Measurements from ENCODE around the gene HKDC1. TPM values are rescaled to one million over a fixed set of nuclear protein-coding genes. Genes with fewer than 3 reads are reported as not detected.

The HKDC1 gene
- total RNA-seq, 1 experiment from 2014 or later, result 1.7 TPM

GRCh38 chr10:69279110-69279509 lies 59.0 kb downstream of the HKDC1 start:
- no peak overlapping the region for H3K27ac ChIP-seq (ENCODE audit: low read depth, low read length)
- H3K9me2 ChIP-seq (ENCODE audit: insufficient read depth), result no peaks in the 10 kb centered on the region
- H3K4me1 ChIP-seq (ENCODE audit: control insufficient read depth in 1 of 2, insufficient read depth in 2 of 2, low read length in 2 of 2), result no peaks in the 10 kb centered on the region
- ChIA-PET CTCF (no interaction called here), POLR2A (no interaction called here), RAD21 (ENCODE audit: low non-redundant PET in 1 of 2, low total read pairs in 2 of 2, uncharacterized antibody in 2 of 2, unreplicated experiment in 2 of 2) (no interaction called here)
- TF ChIP-seq CEBPB (IDR thresholded peaks at IDR 0.05; ENCODE audit: low read depth) (no peak), ELF1 (IDR thresholded peaks at IDR 0.05; ENCODE audit: borderline replicate concordance, low read depth) (no peak), SRF (IDR thresholded peaks at IDR 0.05; ENCODE audit: low read depth) (no peak), JUND (IDR thresholded peaks at IDR 0.05) (no peak), EZH2phosphoT487 (IDR thresholded peaks at IDR 0.05; ENCODE audit: borderline replicate concordance) (no peak), POLR2A (IDR thresholded peaks at IDR 0.05; ENCODE audit: borderline replicate concordance, extremely low read depth, insufficient read depth, insufficient read length) (no peak), ZNF274 (IDR thresholded peaks at IDR 0.05; ENCODE audit: low read depth, low read length) (no peak), YY1 (IDR thresholded peaks at IDR 0.05; ENCODE audit: extremely low read depth, insufficient replicate concordance, low read depth, low read length) (no peak), RAD21 (IDR thresholded peaks at IDR 0.05; ENCODE audit: low read depth) (no peak), SIN3A (IDR thresholded peaks at IDR 0.05; ENCODE audit: low read depth) (no peak), CBX3 (IDR thresholded peaks at IDR 0.05; ENCODE audit: low read depth) (no peak), ZFX (IDR thresholded peaks at IDR 0.05) (no peak)
- TF ChIP-seq, protein P1, sequence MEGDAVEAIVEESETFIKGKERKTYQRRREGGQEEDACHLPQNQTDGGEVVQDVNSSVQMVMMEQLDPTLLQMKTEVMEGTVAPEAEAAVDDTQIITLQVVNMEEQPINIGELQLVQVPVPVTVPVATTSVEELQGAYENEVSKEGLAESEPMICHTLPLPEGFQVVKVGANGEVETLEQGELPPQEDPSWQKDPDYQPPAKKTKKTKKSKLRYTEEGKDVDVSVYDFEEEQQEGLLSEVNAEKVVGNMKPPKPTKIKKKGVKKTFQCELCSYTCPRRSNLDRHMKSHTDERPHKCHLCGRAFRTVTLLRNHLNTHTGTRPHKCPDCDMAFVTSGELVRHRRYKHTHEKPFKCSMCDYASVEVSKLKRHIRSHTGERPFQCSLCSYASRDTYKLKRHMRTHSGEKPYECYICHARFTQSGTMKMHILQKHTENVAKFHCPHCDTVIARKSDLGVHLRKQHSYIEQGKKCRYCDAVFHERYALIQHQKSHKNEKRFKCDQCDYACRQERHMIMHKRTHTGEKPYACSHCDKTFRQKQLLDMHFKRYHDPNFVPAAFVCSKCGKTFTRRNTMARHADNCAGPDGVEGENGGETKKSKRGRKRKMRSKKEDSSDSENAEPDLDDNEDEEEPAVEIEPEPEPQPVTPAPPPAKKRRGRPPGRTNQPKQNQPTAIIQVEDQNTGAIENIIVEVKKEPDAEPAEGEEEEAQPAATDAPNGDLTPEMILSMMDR (IDR thresholded peaks at IDR 0.05 in 2 of 3, conservative IDR thresholded peaks at IDR 0.05 in 1 of 3; ENCODE audit: borderline replicate concordance in 1 of 3, insufficient read depth in 1 of 3, low read depth in 2 of 3, low read length in 2 of 3), result no peak
- TF ChIP-seq, protein P2, sequence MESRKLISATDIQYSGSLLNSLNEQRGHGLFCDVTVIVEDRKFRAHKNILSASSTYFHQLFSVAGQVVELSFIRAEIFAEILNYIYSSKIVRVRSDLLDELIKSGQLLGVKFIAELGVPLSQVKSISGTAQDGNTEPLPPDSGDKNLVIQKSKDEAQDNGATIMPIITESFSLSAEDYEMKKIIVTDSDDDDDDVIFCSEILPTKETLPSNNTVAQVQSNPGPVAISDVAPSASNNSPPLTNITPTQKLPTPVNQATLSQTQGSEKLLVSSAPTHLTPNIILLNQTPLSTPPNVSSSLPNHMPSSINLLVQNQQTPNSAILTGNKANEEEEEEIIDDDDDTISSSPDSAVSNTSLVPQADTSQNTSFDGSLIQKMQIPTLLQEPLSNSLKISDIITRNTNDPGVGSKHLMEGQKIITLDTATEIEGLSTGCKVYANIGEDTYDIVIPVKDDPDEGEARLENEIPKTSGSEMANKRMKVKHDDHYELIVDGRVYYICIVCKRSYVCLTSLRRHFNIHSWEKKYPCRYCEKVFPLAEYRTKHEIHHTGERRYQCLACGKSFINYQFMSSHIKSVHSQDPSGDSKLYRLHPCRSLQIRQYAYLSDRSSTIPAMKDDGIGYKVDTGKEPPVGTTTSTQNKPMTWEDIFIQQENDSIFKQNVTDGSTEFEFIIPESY (IDR thresholded peaks at IDR 0.05; ENCODE audit: extremely low read depth, insufficient replicate concordance, low read length), result no peak
- H3K79me2 ChIP-seq (ENCODE audit: insufficient read depth, low read length), result no peaks in the 10 kb centered on the region
- no peak overlapping the region for H3K9ac ChIP-seq (ENCODE audit: low read length)
- no peak overlapping the region for H3K4me2 ChIP-seq (ENCODE audit: low read length)
- no peaks in the 10 kb centered on the region for H4K20me1 ChIP-seq (ENCODE audit: insufficient read depth)
- no peak overlapping the region for H2AFZ ChIP-seq (ENCODE audit: low read depth, low read length, poor library complexity, severe bottlenecking)
- ATAC-seq (no peak), DNase-seq (ENCODE audit: low read depth, low spot score) (no peak)
- no TSS peak for BruUV-seq (replicated peaks)
- H3K36me3 ChIP-seq (ENCODE audit: control insufficient read depth in 1 of 2, insufficient read depth in 2 of 2, low read length in 2 of 2), result no peaks in the 10 kb centered on the region
- intact Hi-C loops (cut with micrococcal nuclease), result no loop called here
- no peak overlapping the region for H3K4me3 ChIP-seq (replicated peaks in 1 of 2; ENCODE audit: low read depth in 1 of 2, low read length in 2 of 2)
- H3K27me3 ChIP-seq (ENCODE audit: insufficient read depth, low read length), result no peaks in the 10 kb centered on the region
- H3K9me3 ChIP-seq (ENCODE audit: control insufficient read depth in 1 of 2, insufficient read depth in 1 of 2, low read depth in 1 of 2, low read length in 2 of 2), result no peaks in the 10 kb centered on the region
